Measurements from ENCODE around the gene PMFBP1.

Gene PMFBP1

DNA sequence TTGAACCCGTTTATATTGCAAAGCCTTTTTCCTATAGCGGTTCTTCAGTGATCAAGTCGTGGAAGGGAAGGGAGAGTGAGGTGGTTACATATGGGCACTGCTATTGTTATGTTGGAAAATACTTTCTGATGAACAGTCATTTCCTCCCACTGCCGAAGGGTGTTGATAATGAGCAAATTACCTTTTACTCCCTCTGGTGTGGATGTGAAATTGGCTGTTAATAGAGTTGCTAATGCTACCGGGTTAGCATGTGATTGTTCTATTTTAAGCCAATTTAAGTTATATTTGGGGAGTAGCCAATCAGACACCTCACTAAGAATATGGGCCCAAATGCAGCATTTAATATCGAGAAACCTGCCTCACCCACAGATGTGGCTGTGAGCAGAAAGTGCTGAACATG is 15.6 kb upstream of the PMFBP1 start:
- FAIRE-seq = no peak

- FAIRE-seq = no peak
Observed at GRCh38 chr16:72182976-72183375, 11.0 kb upstream of the PMFBP1 start.

DNA sequence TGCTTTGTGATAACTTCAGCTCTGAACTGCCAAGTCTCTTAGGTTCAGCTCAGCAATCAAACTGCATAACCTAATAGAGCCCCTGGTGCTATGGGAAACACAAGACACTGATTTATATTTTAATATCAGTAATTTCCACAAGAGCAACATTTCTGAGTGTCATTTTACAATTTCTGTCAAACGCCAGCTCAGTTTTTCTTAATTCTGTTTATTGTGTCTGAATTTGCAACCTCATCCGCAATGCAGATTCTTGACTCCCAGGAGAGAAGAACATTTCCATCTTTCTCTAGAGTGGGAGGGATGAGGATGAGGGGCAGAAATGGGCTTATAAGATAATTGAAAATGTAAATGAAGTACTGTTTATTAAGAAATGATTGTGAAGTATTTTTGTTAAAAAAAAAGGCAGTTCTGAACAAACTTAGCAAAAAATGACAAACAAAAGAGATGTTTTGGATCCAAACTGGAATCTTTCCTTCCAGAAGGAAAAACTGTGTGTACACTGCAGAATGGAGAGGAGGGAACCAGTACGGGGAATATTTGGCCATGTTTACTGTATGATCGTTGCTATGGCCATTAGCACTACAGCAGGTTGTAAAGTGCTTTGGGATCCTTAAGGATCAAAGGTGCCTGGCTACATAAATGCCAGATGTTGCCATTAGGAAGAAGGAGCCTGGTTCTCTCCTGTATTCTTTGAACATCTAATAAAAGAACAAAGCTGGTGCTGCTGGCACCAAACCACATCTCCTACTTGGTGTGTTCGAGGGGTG is 7.4 kb upstream of the PMFBP1 start:
- no peak for FAIRE-seq

GRCh38 chr16:72174726-72175125 is 2.8 kb upstream of the PMFBP1 start:
- no peak for FAIRE-seq

DNA sequence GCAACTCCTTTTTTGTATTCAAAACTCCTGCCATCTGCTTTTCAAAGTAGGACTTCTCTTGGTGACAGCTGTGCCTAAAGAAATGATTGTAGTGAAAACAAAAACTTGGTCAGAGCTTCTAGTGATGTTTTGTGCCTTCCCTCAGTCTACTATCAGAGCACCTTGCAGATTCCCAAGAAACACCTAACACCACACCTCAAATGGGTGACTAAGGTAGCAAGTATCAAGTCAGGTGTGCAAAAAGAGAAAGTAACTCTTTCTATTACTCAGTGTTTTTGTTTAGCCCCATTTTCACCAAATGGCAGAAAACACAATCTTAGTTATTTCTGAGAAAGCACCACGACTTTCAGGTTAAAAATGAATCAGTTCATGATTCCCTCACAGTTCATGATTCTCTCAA is 2.0 kb upstream of the PMFBP1 start:
- no peak for FAIRE-seq

GRCh38 chr16:72171236-72171635 is 719 bp downstream of the PMFBP1 start:
- FAIRE-seq = no peak

DNA sequence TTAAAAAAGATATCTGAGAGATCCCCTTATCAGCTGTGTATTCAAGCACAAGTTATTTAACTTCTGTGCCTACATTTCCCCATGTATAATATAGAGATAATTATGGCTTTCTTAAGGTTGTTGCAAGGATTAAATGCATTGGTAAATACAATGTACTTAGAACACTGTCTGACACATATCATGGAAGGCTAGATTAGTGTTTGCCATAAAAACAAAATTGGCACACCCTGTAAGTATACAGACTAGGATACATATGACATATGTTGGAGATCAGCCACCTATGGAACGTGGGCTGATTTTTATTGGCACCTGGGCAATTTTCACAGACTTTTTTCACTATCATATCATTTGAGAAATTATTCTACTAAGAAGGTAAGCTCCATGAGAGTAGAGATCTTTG is 2.2 kb downstream of the PMFBP1 start:
- FAIRE-seq = no peak

- FAIRE-seq = no peak
Observed at GRCh38 chr16:72168365-72168764, 3.6 kb downstream of the PMFBP1 start.

GRCh38 chr16:72166954-72167561 is 4.9 kb downstream of the PMFBP1 start:
- no peak for FAIRE-seq

- no peak for FAIRE-seq
Observed at GRCh38 chr16:72166151-72166550, 5.8 kb downstream of the PMFBP1 start.

DNA sequence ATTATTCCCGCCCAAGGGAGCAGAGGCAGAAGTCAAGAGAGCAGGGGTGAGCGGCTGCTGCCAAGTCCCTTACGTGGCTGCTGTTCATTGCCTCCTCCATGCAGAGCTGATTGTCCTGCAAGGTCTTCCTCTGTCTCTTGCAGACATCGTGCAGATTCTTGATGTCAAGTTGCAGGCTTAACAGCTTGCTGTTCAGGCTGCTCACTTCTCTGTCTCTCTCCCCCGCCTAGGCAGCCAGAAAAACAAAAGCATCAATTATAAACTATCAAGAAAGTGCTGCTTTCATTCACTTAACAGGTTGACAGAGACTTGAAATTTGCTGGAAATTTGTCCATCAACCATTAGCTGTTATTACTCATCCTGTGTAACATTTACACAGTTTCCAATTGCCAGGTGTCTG is 7.3 kb downstream of the PMFBP1 start:
- FAIRE-seq = no peak

DNA sequence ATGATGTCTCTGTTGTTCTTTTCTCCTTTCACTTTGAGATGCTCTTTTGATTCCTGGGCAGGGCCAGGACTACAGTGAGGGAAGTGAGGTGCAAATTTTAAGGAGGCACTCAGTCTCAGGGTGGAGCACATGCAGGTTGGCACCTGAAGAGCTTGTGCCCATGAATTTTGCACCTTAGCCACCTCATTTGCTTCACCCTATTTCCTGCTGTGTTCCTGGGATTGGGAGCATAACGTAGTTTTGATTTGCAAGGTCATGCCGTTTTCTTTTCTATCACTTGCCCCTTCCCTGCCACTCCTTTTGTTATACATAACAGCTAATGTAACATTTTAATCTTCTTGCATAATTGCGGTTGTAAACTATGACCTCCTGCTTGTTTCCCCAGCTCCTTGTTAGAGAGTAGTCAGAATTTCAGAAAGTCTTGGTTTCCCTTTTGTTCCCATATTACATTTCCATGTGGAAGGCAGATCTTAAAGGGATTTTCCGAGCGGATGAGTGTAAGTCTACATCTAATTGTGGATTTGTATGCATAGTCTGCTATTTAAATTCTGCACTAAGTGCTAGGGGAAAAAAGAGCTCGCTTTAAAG is 9.8 kb downstream of the PMFBP1 start:
- FAIRE-seq = no peak

- FAIRE-seq = no peak
Observed at GRCh38 chr16:72159801-72160200, 12.2 kb downstream of the PMFBP1 start.

GRCh38 chr16:72159386-72159785 is 12.6 kb downstream of the PMFBP1 start:
- no peak for FAIRE-seq

GRCh38 chr16:72149676-72150464 is 22.1 kb downstream of the PMFBP1 start:
- FAIRE-seq = no peak

- no peak for FAIRE-seq
Observed at GRCh38 chr16:72142476-72142875, 29.5 kb downstream of the PMFBP1 start.

- no peak for FAIRE-seq
Observed at GRCh38 chr16:72139908-72140307, 32.0 kb downstream of the PMFBP1 start.

GRCh38 chr16:72138064-72138572 is 33.8 kb downstream of the PMFBP1 start:
- FAIRE-seq = no peak

GRCh38 chr16:72137380-72138063 is 34.4 kb downstream of the PMFBP1 start:
- FAIRE-seq = no peak

DNA sequence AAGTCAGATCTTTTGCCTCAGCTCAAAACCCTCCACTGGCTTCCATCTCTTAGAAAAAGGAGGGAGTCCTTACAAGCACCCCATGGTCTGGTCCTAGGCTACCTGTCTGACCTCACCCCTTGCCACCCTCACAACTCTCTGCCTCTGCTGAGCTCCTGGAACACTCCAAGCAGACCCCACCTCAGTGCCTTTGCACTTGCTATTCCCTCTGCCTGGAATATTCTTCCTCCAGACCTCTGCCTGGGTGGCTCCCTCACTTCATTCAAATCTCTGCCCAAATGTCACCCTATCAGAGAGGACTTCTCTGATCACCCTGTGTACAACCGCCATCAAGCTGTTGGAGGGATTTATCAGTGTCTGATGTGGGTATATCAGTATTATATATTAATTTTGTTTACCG is 37.4 kb downstream of the PMFBP1 start:
- FAIRE-seq = no peak

GRCh38 chr16:72132726-72133125 is 39.2 kb downstream of the PMFBP1 start:
- FAIRE-seq = no peak

DNA sequence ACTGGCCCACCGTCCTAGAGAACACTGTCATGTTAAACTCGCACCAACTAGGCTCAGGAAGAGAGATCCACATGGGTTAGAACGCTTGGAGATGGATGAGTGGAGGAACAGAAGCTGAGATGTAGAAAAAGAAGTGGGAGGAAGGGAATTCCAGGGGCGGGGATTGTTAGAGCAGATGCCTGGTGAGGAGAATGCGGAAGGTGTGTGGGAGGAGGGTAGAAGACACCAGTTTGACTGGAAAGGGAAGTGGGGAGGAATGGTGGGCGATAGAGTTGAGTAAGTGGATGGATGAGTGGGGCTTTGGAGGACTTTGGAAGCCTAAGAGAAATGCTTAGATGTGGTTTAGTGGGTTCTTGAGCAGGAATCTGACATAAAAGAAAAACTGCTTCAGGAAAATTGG is 40.9 kb downstream of the PMFBP1 start:
- FAIRE-seq = no peak
